COR-L47 (cell line): ENCODE data around the gene KRT1.
"Not testable (repeated sequence)": the region's sequence is repeated elsewhere in the genome, so short reads cannot be mapped to it uniquely, and the experiment has no call there.

Source experiments
- DNase-seq: peaks from one replicate; lab custom pipeline; 2025; lab: John Stamatoyannopoulos, UW

Gene KRT1

GRCh38 chr12:52680363-52680762 is at the start of gene KRT1:
TSS of gene KRT1 (minus strand) at chr12:52680407. CDS start at chr12:52680348, 59 bp downstream.
- DNase-seq = no peak

DNA sequence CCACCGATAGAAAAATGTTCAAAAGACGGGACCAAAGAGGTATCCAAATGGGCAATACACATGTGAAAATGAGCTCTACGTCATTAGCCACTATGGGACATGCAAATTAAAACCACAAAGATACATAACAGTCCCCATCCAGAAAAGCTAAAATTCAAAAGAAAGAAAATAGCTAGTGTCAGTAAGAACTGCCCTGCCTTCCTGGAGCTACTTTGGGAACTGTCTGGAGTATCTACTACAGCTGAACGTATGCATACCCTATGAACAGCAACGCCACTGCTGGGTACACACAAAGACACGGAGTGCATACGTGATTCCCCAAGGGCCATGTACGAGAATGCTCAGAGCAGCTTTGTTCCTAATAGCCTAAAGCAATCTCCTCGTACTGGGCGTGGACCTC is 48.9 kb upstream of the KRT1 start:
- no peak for DNase-seq

DNA sequence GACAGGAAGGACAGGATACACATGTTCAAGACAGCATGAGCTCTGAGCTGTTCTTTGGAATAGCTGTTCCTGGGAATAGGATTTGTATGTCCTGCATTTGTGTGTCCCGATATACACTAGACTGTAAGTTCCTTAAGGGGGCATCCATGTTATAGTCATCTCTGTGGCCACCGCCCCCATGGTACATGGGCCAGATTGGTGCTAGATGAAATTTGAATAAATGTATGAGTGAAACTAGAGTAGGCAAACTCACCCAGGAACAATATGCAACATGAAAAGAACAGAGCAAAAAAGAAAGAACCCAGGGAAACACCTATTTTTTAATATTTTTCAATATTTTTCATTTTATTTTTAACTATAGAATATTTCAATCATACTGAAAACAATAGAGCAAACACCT is 48.2 kb upstream of the KRT1 start:
- no peak for DNase-seq

DNA sequence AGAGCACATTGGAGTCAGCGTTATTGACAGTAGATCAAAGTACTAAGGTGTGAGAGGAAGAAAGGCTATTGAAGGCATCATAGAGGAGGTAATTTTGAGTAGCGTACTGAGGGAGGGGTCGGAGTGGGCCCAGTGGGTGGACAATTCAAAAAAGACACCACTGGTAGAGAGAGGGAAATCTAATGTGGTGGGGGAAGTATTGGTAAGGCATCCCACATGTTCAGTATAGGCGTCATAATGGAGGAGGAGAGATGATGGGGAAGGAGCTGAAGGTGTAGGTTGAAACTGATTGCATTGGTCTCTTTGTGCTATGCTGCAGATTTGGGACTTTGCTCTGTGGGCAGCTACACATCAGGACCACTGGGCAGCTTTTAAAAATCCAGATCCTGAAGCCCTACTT is 46.8 kb upstream of the KRT1 start:
- no peak for DNase-seq

DNA sequence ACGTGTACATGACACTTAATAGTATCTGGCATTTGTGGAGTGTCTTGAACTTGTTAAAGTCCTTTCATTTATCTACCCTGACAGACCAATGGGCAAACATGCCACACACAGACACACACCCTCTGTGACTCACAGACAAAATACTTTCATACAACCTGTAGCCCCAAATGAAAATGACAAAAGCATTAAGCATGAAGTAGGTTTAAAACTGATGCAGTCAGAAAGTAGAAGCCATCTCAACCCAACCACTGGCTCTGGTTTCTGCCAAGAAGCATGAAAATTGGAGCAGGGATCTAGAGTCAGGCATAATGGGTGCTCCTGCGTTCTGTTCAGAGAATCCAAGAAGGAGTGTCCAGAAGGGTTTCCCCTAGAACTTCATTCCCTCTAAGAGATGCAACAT is 46.2 kb upstream of the KRT1 start:
- DNase-seq = no peak

DNA sequence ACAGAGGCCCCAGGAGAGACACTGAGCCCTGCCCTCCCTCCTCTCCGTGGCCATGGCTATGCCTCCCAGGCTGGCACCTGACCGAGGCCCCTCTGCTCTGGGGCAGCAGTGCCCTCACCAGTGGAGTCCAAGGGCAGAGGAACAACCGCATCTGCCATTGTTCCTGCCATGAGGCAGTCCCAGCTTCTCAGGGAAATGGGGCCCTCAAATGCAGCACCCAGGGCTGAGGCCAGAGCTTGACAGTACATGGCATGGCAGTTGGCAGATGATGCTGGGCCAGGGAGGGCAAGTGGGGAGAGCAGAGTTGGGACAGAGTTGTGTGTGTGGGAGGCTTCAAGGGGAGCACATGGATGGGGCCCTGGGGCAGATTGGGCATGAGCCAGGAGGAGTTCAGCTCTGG is 44.2 kb upstream of the KRT1 start:
- no peak for DNase-seq

DNA sequence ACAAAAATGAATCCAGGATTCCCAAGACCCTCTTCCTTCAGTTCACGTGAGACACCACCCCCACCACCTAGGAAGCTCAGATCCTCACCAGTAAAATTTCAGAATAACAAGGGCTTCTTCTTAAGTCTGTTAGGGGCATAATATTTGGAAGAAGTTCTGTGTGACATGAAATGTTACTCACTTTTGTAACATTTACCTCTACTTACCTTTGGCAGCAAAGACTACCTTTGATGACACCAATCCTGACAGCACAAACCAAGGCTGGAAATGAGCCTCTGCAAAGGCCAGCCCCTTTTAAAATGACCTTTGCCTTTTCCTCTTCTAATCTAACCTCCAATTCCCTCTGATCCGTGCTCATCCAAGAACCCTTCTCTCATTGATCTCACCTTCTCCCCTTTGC is 42.5 kb upstream of the KRT1 start:
- DNase-seq = no peak

DNA sequence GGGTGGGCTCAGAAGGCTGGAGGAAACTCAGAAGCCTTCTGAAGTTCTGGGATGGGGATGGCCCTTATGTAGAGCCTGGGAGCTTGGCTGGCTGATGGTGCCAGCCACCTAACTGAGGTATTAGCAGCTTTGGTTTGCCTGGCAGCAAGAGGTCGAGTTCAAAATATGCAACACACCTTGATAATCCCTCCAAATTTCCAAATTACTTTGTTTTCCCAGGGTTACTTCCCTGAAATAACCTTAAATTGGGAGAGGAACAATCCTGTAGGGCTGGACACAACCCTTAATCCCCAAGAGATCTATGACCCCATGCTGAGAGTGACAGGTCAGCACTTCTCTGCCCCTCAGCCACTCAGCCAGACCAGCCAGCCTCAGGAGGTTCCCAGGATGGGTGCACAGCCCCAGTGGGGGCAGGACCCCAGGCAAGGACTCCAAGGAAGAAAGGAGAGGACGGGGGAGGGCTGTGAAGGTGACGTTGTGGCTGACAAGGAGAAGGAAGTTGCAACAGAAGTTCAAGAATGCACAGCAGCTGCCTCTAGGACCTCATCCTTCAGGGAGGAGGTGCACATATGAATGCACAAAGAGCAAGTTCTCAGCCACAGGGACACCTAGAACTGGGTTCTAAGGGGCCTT is 41.7 kb upstream of the KRT1 start:
- DNase-seq = no peak

GRCh38 chr12:52720365-52720886 is 40.2 kb upstream of the KRT1 start:
- no peak for DNase-seq

DNA sequence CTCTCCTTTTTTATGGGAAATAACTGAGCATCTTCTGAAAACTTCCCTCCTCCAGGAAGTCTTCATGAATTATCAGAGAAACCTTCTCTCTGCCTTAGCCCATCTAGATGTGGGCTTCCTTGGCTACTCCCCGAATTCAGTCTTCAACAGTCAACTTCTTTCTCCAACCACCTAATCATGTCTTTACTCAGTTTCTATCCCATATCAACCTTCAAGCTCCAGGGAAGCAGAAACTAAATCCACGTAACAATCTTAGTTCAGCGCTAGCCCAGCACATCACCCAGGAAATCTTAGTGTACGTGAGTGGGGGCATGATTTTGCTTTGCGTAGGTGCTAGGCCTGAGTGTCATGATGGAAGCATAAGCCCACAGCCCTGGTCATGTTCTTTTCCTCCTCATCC is 35.9 kb upstream of the KRT1 start:
- DNase-seq = no peak

DNA sequence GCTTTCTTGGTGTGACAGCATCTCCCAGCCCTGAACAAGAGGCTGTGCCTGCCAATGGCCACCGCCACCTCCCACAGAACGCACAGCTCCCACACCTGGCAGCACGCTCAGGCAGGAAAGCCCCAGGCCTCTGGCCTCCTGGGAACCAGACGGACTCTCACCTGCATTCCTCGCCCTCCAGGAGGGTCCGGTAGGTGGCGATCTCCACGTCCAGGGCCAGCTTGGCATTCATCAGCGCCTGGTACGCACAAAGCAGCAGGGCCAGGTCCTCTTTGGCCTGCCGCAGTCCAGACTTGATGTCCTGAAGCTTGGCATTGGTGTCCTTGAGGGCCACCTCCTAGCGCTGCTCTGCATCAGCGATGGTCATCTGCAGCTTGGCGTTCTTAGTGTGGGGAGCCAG is 35.2 kb upstream of the KRT1 start:
- DNase-seq = no peak

DNA sequence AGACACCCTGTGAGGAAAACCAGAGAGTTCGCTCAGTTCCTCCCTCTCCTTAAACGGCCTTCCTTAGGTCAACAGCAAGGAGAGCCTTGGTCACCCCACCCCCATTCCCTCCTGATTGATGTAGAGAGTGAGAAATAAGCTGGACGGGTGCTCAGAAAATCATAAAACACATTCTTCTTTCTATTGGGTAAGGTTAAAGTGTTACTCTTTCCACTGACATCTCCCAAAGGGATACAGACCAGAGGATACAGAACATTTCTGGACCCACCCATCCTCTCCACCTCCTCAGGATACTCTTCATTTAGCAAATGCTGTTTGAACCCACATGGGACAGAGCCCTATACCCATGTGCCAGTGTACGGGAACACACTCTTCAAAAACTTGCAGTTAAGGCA is 34.7 kb upstream of the KRT1 start:
- DNase-seq = no peak

DNA sequence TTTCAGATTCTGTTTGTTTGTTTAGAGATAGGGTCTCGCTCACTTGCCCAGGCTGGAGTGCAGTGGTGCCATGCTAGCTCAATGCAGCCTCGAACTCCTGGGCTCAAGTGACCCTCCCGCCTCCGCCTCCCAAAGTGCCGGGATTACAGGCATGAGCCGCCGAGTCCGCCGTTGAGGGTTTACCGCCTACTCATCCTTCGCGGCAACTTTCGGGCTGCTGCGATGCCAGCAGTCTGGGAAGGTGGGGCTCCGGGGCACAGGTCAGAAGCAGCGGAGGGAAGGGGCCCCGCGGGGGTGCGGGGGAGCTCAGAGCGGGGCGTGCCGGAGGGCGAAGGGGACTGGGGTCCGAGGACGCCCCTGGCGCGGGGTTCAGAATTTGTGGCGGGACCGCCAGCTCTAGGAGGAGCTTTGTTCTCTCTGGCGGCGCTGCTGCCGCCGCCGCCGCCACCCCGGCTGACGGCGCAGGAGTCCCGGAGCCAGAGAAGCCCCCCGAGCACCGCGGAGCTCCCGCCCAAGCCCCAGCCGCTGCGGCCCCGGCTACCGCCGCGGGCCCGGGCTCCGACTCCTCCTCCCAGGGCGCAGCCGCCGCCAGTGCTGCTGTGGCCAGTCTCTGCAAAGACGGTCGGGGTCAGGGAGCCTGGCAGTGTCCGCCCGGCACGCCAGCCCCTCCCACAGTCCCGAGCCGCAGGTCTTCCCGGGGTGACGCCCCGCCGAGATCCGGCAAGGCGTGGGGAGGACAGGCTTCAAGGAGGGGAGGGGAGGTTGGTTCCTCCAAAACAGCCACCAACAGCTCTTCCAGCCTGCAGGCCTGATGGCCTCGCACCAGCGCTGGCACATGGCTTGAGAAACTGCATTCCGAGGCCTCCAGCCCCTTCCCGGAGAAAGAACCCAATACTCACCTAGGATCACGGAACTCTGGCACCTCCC is 34.0 kb upstream of the KRT1 start:
- no peak for DNase-seq

DNA sequence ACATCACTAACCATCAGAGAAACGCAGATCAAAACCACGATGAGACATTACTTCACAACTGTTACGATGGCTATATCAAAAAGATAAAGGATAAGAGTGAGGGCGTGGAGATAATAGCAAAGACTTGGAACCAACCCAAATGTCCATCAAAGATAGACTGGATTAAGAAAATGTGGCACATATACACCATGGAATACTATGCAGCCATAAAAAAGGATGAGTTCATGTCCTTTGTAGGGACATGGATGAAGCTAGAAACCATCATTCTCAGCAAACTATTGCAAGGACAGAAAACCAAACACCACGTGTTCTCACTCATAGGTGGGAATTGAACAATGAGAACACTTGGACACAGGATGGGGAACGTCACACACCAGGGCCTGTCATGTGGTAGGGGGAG is 31.9 kb upstream of the KRT1 start:
- DNase-seq = not testable (repeated sequence)

- no peak for DNase-seq
Measured at GRCh38 chr12:52710730-52711129, 30.5 kb upstream of the KRT1 start.

GRCh38 chr12:52708010-52708409 is 27.8 kb upstream of the KRT1 start:
- no peak for DNase-seq

DNA sequence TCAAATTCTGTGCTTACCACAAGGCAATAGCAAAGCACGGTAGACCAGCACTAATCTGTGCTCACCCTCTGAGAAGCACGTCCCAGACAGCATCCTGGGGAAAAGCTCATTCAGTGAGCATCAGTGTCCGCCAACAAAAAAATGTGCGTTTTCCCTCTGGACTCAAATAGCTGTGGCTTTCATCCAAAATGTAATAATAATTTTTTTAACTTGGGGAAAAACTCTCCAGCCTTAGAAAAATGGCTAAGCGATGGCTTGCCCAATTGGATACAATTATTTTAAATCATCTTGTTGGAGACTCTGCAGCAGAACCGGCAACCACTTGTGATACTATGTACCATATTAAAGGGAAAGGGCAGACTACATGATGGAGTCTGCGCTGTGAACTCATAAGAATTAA is 24.3 kb upstream of the KRT1 start:
- no peak for DNase-seq

DNA sequence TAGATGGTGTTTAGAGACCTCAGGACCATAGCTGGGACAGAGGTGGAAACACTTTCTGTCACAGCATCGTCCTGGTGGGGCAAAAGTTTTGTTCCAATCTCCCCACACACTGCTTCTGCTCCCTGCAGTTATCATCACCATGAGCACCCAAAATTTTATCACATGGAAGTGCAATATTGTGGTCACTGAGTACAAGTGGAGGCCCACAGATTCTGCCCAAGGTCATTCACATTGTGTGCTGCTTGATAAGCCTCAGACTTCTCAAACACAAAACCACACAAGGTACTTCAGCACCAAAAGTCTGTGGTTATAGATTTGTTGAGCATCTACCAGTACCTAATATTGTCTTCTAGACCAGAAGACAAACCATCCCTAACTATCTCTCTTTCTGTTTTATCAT is 23.7 kb upstream of the KRT1 start:
- no peak for DNase-seq

- no peak for DNase-seq
Measured at GRCh38 chr12:52703424-52703823, 23.2 kb upstream of the KRT1 start, which contains the start of gene KRT77. TSS of gene KRT77 (minus strand) at chr12:52703524. CDS start at chr12:52703434, 90 bp downstream.

DNA sequence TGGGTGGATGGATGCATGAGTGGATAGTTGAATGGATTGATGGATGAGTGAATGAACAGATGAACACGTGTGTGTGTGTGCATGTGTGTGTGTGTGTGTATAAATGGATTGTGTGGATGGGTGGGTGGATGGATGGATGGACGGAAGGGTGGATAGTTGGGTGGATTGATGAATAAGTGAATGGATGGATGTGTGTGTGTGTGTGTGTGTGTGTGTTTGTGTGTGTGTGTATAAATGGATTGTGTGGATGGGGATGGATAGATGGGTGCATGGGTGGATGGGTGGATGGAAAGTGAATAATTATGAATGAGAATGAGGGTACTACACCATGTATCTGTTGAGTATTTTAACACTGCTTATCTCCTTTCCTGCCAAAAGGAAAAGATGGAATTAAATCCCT is 22.1 kb upstream of the KRT1 start:
- DNase-seq = no peak

GRCh38 chr12:52701281-52701680 is 21.1 kb upstream of the KRT1 start:
- DNase-seq = no peak

DNA sequence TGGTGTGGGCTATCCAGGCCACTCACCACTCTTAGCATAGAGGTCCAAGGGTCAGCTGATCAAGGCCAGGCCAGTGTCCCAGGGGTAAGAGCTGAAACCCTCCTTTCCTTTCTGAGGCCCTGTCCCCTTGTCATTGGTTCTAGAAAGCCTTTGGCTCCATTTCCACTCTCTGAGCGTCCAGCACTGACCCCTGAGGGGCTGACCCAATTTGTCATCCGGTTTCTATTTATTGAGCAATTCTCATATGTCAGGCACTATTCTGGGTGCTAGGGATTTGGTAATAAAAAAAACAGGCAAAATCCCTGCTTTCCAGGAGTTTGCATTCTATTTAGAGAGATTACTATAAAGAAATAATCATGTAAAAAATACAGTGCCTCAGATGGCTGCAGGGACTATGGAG is 19.8 kb upstream of the KRT1 start:
- DNase-seq = no peak

DNA sequence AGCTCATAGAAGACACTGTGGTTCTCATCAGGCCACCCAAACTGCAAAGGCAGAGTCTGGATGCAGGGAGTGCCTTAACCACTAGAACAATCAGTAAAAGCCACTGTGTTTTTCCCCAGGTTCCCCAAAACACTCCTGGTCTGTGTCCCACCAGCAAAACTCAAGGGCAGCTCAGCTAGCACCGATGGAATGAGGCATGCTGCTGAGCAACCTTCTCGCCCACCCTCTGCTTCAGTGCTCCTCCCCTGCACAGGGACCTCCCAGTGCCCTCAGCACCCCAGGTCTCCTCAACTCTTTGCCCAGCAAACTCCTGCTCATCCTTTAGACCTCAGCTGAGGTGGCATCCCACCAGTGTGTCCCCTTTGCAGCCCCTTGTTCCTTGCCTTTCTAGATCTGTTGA is 19.2 kb upstream of the KRT1 start:
- DNase-seq = no peak
